ENCODE results near the gene DAD1. TPM values are rescaled to one million over a fixed set of nuclear protein-coding genes. Genes with fewer than 3 reads are reported as not detected.

DAD1 gene
- total RNA-seq, 1 experiment from 2014 or later, result 258 TPM

DNA sequence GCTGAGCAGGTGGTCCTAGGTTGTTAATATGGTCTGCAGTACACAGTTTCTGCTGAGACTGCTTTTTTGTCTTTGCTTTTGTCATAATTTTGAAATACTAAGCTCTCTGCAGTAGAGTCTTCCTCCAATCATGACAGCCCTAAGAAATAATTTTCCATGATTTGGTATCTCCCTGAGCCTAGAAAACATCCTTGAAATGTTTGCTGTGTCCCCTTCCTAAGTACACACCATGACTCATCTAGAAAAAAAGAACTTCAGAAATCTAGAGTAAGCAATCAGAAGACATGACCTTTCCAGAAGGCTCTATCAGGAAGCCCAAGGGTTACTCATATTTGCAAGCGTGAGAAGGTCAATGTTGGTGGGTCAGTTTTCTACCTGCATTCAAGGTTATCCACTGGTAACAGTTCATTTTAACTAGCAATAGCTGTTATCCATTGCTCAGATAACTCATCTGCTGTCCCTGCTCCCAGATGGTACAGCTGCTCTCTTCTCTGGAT is 16.4 kb downstream of the DAD1 start:
- H4K20me1 ChIP-seq (ENCODE audit: low read length), result no peaks in the 10 kb centered on the region
- peaks cover 44% of the 10 kb centered on the region for H3K79me2 ChIP-seq (ENCODE audit: low read length)
- H3K27ac ChIP-seq (ENCODE audit: low read length), result no peak overlapping the region
- no peak overlapping the region for H3K4me3 ChIP-seq (ENCODE audit: low read length)
- no peaks in the 10 kb centered on the region for H3F3A ChIP-seq (ENCODE audit: low read length, unreplicated experiment)
- no peak overlapping the region for H3K4me2 ChIP-seq (ENCODE audit: low read length)
- H3K4me1 ChIP-seq (ENCODE audit: insufficient read depth, low read length), result peaks cover 5% of the 10 kb centered on the region
- no peak overlapping the region for H2AFZ ChIP-seq (ENCODE audit: low read length)
- BruUV-seq (replicated peaks), result TSS peak; percentile 9
- CTCF ChIA-PET, result interaction anchor here (0.6 to 2.8 kb wide), 2 partner anchors 26 to 79 kb away, joined by 4 to 54 read pairs; no protein-coding TSS in a partner anchor
- DNase-seq (peak; percentile 25), ATAC-seq (peak; percentile 55)
- no peaks in the 10 kb centered on the region for H3K9me3 ChIP-seq (ENCODE audit: low read length)
- H3K27me3 ChIP-seq (ENCODE audit: low read length), result no peaks in the 10 kb centered on the region
- H3K9me2 ChIP-seq (replicated peaks; ENCODE audit: low read length), result no peaks in the 10 kb centered on the region
- TF ChIP-seq EZH2 (IDR thresholded peaks at IDR 0.05; ENCODE audit: low read length, unreplicated experiment) (no peak), EZH2phosphoT487 (IDR thresholded peaks at IDR 0.05; ENCODE audit: borderline replicate concordance, low read length) (no peak)
- TF ChIP-seq, protein P1, sequence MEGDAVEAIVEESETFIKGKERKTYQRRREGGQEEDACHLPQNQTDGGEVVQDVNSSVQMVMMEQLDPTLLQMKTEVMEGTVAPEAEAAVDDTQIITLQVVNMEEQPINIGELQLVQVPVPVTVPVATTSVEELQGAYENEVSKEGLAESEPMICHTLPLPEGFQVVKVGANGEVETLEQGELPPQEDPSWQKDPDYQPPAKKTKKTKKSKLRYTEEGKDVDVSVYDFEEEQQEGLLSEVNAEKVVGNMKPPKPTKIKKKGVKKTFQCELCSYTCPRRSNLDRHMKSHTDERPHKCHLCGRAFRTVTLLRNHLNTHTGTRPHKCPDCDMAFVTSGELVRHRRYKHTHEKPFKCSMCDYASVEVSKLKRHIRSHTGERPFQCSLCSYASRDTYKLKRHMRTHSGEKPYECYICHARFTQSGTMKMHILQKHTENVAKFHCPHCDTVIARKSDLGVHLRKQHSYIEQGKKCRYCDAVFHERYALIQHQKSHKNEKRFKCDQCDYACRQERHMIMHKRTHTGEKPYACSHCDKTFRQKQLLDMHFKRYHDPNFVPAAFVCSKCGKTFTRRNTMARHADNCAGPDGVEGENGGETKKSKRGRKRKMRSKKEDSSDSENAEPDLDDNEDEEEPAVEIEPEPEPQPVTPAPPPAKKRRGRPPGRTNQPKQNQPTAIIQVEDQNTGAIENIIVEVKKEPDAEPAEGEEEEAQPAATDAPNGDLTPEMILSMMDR (conservative IDR thresholded peaks at IDR 0.05; ENCODE audit: low read depth, low read length), result no peak
- intact Hi-C loops (cut with micrococcal nuclease), result loop anchor here (5.0 kb wide), 2 partner anchors 140 to 280 kb away; no protein-coding TSS in a partner anchor
- peaks cover 38% of the 10 kb centered on the region for H3K36me3 ChIP-seq (ENCODE audit: low read depth, low read length)
- POLR2A ChIA-PET (ENCODE audit: unreplicated experiment), result interaction anchor here (0.7 kb wide), 1 partner anchor 288 kb away, joined by 6 read pairs; no protein-coding TSS in a partner anchor
- H3K9ac ChIP-seq (ENCODE audit: low read length), result no peak overlapping the region

DNA sequence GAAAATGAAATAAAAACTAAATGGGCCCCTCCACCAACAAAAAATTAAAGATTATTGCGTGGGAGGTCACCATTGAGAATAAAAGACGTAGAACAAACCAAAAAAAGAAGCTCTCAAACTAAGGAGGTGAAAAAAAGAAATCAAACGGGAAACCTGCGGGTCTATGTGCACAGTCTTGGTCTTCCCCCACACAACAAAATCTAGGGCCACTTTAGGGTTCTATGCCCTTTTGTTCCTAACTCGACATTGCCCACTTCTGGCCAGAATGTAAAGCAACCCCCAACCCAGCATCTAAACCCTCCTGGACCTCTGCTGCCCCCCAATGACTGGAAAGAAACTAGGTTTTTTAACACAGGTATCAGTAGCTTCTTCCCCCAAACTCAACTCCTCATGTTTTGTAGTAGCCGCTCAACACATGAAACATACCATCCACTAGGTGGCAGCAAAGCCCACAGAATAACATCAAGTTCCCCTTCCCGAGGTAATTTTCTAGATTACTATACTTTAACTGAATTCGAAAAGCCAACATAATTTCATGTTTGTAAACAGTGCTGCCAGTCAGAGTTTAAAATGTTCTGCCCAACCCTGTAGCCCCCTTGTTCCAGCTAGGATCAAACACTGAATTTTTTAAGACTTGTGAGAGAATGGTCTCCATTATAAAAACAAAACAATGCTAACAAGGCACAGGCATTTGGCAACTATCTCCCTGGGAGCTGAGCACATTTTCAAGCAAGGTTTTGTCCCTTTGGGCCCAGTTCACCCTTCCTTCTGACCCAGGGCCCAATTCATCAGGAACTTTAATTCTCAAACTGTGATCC is 18.7 kb downstream of the DAD1 start:
- peak; percentile 65 for ATAC-seq
- TF ChIP-seq, protein P1 (conservative IDR thresholded peaks at IDR 0.05; ENCODE audit: low read depth, low read length), result peak; percentile 97
- TF ChIP-seq EZH2 (IDR thresholded peaks at IDR 0.05; ENCODE audit: low read length, unreplicated experiment) (no peak), EZH2phosphoT487 (IDR thresholded peaks at IDR 0.05; ENCODE audit: borderline replicate concordance, low read length) (no peak)
- Histone ChIP-seq H3K9me3 (ENCODE audit: low read length) (no peaks in the 10 kb centered on the region), H3K79me2 (ENCODE audit: low read length) (peaks cover 29% of the 10 kb centered on the region), H2AFZ (ENCODE audit: low read length) (no peak overlapping the region), H3K27ac (ENCODE audit: low read length) (no peak overlapping the region), H3K4me1 (ENCODE audit: insufficient read depth, low read length) (peaks cover 5% of the 10 kb centered on the region), H3K27me3 (ENCODE audit: low read length) (no peaks in the 10 kb centered on the region), H3K9me2 (replicated peaks; ENCODE audit: low read length) (no peaks in the 10 kb centered on the region), H3K36me3 (ENCODE audit: low read depth, low read length) (peaks cover 44% of the 10 kb centered on the region), H3K9ac (ENCODE audit: low read length) (no peak overlapping the region), H3K4me2 (ENCODE audit: low read length) (no peak overlapping the region), H4K20me1 (ENCODE audit: low read length) (no peaks in the 10 kb centered on the region), H3F3A (ENCODE audit: low read length, unreplicated experiment) (no peaks in the 10 kb centered on the region), H3K4me3 (ENCODE audit: low read length) (no peak overlapping the region)
- CTCF ChIA-PET, result interaction anchor here (0.6 to 2.8 kb wide), 8 partner anchors 19 to 200 kb away, joined by 3 to 54 read pairs (median 4); no protein-coding TSS in a partner anchor
- intact Hi-C loops (cut with micrococcal nuclease), result loop anchor here (1.0 to 5.0 kb wide), 4 partner anchors 28 to 282 kb away; partner anchors contain the start of gene ABHD4
- DNase-seq, result peak; percentile 92
- POLR2A ChIA-PET (ENCODE audit: unreplicated experiment), result no interaction called here
- BruUV-seq (replicated peaks), result no TSS peak
